Smooth muscle cell of the pulmonary artery (primary cell): ENCODE measurements around the gene SMIM17. TPM values are rescaled to one million over a fixed set of nuclear protein-coding genes. Genes with fewer than 3 reads are reported as not detected.

Experiments
- total RNA-seq: library from RNA; depleted of rRNA; stranded (reverse); fragments of >200 nt; gene quantifications from 2 replicates; pipeline ENCODE4 v1.2.3, GENCODE V29; 2014

SMIM17 gene
- total RNA-seq = 0.13 TPM in 1 of 2 replicates, not detected in the other

DNA sequence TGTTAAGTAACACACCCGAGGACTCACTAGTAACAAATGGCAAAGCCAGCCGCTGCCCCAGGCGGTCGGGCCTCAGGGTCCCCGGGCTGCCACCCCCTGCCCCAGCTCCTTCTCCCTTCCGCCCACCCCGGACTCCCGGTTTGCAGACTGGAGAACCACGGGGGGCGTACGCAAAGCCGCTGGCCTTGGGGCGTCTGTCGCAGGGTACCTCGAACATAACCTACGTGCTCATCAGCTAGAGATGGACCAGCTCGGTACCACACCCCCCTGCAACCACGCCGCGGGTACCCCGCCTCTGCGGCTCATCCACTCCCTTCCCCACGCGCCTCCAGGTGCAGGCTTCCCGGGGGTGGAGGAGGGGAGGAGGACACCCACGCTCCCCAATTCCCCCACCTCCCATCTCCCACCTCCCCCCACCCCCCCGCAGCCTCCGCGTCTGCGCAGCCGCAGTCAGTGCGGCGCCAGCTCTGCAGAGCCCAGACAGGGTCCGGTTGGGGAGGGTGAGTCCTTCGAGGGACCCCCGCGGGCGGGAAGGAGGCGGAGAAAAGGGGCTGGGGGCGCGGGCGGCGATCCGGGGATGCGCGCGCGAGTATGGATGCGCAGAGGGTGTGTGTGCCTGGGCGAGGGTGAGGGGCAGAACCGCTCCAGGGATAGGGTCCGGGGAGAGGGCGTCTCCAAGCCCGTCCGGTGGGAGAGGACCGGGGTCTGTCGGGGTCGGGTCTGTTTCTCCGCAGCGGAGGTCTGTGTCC lies at the start of gene SMIM17:
Gene SMIM17 (plus strand): TSS at position 449 of the 749 bp plus-strand sequence. CDS start 2,509 bp downstream, outside the sequence.

DNA sequence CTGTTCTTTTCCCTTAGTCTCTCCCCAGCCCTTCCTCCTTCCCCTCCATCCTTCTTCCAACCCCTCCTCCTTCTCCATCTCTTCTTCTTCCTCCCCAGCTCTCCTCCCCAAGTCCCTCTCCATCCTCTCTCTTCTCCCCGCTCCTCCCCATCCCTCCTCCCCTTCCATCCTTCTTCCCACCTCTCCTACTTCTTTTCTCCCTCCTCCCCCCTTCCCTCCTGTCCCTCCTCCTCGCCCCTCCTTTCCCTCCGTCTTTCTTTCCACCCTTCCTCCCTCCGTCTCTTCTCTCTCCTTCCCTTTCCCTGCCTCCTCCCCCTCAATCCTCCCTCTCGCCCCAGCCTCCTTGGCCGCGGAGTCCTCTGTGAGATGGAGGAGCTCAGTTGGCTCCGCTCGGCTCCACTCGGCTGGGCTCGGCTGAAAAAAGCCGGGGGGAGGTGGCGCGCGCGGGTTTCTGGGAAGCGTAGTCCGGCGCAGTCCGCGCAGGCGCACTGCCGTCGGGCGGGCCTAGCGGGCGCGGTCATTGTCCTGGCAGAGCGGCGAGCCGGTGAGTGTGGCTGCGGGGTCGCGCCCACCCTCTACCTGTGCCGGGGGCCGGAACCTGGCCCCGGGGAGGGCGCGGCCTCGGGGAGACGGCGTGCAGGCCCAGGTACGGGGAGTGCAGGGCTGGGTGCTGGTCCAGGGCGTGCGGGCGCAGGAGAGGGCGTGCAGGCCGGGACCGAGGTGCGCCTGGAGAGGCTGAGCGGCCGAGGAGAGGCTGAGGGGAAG lies 48.0 kb upstream of the SMIM17 start, which contains the start of gene ZNF71:
Gene ZNF71 (plus strand): TSS at position 520 of the 765 bp plus-strand sequence. CDS start 6,257 bp downstream, outside the sequence.

DNA sequence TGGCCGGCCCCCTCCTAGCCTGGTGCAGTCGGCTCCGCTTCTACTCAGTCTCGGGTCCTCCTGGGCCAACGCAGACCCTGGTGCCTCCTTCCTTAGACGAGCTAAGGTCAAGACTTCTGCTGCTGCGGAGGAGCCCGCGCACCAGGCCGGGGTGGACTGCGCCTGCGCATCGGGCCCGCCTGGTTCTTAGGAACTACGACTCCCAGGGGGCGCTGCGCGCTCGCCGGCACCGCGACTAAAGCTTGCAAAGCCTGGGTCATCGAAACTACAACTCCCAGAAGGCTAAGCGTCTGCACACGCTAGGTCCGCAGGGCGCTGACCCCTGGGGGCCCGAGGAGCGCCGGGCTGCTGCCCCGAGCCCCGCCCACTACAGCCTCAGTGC lies 28.6 kb downstream of the SMIM17 start, which contains the start of gene ZNF835:
Gene ZNF835 (minus strand): TSS at position 145 of the 382 bp plus-strand sequence. CDS start 6,559 bp downstream, outside the sequence.

Other genes starting within 250 kb of the SMIM17 start
- 3.1 TPM in 2 replicates for gene ZNF582, start 249.6 kb upstream of the SMIM17 start, total RNA-seq
- gene ZNF583, start 238.8 kb upstream of the SMIM17 start, total RNA-seq = 3.9 and 4.7 TPM in 2 replicates
- gene ZNF667, start 165.8 kb upstream of the SMIM17 start, total RNA-seq = 7.8 and 12.9 TPM in 2 replicates
- 6.7 and 7.1 TPM in 2 replicates for gene ZNF471, start 135.3 kb upstream of the SMIM17 start, total RNA-seq
- 9.2 and 10.2 TPM in 2 replicates for gene ZFP28, start 104.2 kb upstream of the SMIM17 start, total RNA-seq
- 8.5 and 9.5 TPM in 2 replicates for gene ZNF470, start 75.7 kb upstream of the SMIM17 start, total RNA-seq
- 8.1 and 10.9 TPM in 2 replicates for gene ZNF71, start 47.9 kb upstream of the SMIM17 start, total RNA-seq
- gene ZNF835, start 28.6 kb downstream of the SMIM17 start, total RNA-seq = 0.65 and 1.3 TPM in 2 replicates
- gene PEG3, start 197.6 kb downstream of the SMIM17 start, total RNA-seq = 3.5 and 4.6 TPM in 2 replicates
- gene ZIM2, start 197.6 kb downstream of the SMIM17 start, total RNA-seq = not detected in 2 replicates